IPS-18c (cell line): Measurements from ENCODE around the gene PPP6R1.
A peak's percentile ranks its signal among the peaks of the same experiment; 100 is the strongest.

Experiments
- H3K4me3 ChIP-seq: 2 replicates; pipeline ENCODE4 v1.7.0; 2013; ENCODE audit warnings: low read depth, mild to moderate bottlenecking, low read length, moderate library complexity; ENCODE audit not compliant: insufficient read depth
- H3K9me3 ChIP-seq: one replicate; pipeline ENCODE4 v1.6.1; 2013; ENCODE audit warnings: mild to moderate bottlenecking, low read length, moderate library complexity; ENCODE audit not compliant: control insufficient read depth, insufficient read depth

Gene PPP6R1

DNA sequence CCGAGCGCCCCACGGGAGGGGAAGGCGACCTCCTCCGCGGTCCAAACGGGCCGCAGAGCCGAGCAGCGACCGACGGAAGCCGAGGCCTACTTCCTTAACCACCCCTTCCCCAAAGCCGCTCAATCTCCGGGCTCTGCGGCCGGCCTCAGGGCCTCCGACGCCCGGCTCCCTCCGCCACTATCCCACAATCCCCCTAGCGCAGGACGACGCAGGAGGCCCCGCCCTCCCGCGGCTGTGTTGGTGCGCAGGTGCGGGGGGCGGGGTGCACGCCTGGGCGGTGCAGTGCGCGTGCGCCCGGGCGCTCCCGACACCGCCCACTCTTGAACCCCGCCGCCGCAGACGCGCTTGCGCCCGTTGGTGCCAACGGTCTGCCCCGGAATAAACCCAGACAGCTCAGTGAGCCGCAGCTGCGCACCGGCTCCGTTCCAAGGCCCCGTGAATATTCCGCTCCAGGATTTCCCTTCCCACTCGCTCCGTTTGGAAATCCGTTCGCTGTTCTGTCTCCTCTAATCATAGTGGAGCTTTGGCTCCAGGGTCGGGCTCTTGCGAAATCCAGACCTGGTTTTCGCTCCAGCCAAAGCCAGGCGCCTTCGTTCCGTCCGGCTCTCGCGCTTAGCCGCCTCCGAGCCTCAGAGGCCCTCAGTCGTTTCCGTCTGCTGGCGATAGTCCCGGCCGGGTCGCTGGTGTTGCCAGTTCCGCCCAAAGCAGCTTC is at the start of gene PPP6R1:
Gene PPP6R1, minus strand, starts transcription at position 190 of the 712 bp plus-strand sequence. CDS start 11,914 bp downstream, outside the sequence.
- Histone ChIP-seq H3K4me3 (peak within 1 kb of the TSS; percentile 94), H3K9me3 (no peaks in the 10 kb centered on the region)

DNA sequence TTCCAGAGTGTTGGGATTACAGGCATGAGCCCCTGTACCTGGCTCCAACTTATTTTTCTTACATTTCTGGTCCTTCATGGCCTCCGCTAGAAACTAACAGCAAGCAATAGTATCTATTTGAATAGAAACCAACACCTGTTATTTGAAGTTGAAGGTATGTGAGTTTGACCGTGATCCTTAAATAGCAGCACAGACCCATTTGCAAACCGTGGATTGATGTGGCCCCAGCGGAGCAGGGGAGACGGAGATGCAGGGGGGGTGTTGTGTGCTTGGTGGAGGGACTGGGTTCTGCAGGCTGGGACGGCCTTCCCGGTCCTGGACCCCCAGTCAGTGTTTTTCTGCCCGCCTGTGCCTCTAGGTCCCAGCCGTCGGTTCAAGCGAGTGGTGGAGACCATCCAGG is 49.5 kb upstream of the PPP6R1 start:
- Histone ChIP-seq H3K9me3 (no peaks in the 10 kb centered on the region), H3K4me3 (no peak overlapping the region)

DNA sequence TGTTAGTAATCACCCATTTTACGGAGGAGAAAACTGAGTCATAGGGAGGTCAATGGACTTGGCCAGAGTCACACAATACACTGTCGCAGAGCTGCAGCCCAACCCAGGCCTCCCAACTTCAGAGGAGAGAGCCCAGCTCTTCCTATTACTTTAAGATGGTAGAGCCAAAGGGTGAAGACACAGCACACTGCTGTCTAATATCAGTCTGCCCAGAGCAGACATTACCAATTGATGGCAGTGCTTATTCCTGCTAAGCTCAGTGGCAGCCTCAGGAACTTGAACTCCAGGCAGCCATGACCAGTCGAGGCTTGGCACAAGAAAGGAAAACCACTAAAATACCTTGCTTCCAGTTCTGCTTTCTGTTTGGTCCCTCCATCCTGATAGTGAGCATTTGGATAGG is 47.9 kb upstream of the PPP6R1 start:
- Histone ChIP-seq H3K4me3 (no peak overlapping the region), H3K9me3 (no peaks in the 10 kb centered on the region)

DNA sequence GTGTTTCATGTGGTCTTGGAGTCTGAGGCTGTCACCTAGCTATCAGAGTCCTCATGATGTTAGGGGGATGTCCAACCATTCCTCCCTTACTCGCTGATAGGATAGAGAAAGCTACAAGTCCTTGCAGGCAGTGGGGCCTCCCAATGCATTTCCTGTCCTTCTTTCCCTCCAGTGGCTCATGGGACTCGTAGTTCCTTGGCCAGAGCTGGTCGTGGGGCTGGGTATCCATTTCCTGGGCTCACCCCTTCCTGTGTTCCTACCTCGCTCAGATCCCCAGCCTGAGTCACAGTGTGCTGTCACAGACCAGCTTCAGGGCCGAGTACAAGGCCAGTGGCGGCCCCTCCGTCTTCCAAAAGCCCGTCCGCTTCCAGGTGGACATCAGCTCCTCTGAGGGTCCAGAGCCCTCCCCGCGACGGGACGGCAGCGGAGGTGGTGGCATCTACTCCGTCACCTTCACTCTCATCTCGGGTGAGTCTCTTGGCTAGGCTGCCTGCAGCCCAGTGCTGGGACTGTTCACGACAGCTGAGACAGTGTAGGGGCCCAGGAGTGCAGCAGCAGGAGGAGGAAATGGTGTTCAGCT is 47.3 kb upstream of the PPP6R1 start:
- no peak overlapping the region for H3K4me3 ChIP-seq
- no peaks in the 10 kb centered on the region for H3K9me3 ChIP-seq

DNA sequence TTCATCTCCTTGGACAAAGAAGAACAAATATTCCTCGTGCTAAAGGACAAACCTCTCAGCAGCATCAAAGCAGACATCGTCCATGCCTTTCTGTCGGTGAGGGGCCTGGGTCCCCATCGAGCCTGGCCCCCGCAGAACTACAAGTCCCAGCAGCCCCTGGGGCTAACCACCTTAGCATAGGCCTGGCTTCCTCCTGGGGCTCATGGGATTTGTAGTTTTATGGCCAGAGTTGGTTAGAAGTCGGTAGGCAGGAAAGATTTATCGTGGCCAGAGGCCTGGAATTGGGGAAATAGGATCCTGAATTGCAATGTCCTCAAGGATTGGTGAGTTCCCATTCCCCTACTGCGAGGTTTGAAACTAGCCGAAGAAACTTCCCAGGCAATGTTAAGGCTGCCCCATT is 46.7 kb upstream of the PPP6R1 start:
- Histone ChIP-seq H3K4me3 (no peak overlapping the region), H3K9me3 (no peaks in the 10 kb centered on the region)

GRCh38 chr19:55304980-55305379 is 46.2 kb upstream of the PPP6R1 start:
- Histone ChIP-seq H3K4me3 (no peak overlapping the region), H3K9me3 (no peaks in the 10 kb centered on the region)

GRCh38 chr19:55304279-55304978 is 45.6 kb upstream of the PPP6R1 start:
- no peaks in the 10 kb centered on the region for H3K9me3 ChIP-seq
- no peak overlapping the region for H3K4me3 ChIP-seq

DNA sequence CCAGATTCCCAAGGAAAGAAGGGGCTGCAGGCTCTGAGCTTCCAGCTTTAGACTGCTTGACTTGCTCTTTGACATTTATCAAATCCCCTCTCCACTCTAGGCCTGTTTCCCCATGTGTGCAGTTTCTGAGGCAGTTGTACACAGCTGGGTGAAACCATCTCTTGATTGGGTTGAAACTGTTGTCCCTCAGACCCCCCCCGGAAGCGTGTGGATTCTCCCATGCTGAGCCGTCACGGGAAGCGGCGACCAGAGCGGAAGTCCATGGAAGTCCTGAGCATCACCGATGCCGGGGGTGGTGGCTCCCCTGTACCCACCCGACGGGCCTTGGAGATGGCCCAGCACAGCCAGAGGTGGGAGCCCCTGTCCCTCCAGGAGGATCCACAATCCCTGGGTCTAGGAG is 44.7 kb upstream of the PPP6R1 start:
- Histone ChIP-seq H3K4me3 (no peak overlapping the region), H3K9me3 (no peaks in the 10 kb centered on the region)

GRCh38 chr19:55302318-55302703 is 43.5 kb upstream of the PPP6R1 start:
- no peaks in the 10 kb centered on the region for H3K9me3 ChIP-seq
- H3K4me3 ChIP-seq: no peak overlapping the region

- H3K9me3 ChIP-seq: no peaks in the 10 kb centered on the region
- no peak overlapping the region for H3K4me3 ChIP-seq
These were observed 42.9 kb upstream of the PPP6R1 start for GRCh38 chr19:55301459-55302317.

DNA sequence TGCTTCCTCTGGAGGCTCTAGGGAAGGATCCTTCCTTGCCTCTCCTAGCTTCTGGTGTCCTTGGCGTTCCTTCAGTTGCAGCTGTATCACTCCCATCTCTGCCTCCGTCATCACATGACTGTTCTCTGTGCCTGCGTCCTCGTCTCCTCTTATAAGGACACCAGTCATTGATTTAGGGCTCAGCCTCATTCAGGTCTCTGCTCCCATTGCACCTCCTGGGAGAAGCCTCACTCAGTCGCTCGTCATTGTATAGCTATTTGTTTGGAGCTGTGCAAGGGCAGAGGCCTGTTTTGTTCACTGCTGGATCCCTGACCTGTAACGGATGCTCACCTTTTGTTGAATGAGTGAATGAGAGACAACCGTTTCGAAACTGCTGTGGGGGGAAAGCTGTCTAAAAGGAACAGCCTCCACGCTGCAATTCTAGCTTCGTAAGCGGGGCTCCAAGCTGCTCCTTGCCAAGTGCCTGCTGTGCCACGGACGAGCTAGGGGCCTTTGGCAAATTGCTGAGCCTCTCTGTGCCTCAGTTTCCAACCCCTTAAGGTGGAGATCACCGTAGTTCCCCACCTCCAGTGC is 42.2 kb upstream of the PPP6R1 start:
- H3K4me3 ChIP-seq: no peak overlapping the region
- H3K9me3 ChIP-seq: no peaks in the 10 kb centered on the region

DNA sequence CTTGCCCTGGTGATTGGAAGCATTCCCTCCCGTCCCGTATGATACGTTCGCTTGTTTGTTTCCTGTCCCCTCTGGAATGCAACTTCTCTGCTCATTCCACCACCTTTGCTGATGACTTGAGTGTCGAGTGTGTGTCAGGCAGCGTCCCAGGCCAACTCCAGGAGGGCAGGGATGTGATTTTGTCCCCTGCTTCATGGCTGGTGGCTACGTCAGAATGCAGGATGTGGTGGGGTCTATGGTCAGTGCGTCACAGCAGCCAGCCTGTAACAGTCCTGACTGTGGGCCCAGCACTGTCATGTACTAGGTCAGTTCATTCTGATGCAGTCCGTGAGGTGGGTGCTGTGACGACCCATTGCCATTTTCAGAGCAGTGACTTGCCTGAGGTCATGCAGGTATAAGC is 41.2 kb upstream of the PPP6R1 start:
- Histone ChIP-seq H3K9me3 (no peaks in the 10 kb centered on the region), H3K4me3 (no peak overlapping the region)

- no peaks in the 10 kb centered on the region for H3K9me3 ChIP-seq
- H3K4me3 ChIP-seq: no peak overlapping the region
These were observed 38.5 kb upstream of the PPP6R1 start for GRCh38 chr19:55297267-55297666.

DNA sequence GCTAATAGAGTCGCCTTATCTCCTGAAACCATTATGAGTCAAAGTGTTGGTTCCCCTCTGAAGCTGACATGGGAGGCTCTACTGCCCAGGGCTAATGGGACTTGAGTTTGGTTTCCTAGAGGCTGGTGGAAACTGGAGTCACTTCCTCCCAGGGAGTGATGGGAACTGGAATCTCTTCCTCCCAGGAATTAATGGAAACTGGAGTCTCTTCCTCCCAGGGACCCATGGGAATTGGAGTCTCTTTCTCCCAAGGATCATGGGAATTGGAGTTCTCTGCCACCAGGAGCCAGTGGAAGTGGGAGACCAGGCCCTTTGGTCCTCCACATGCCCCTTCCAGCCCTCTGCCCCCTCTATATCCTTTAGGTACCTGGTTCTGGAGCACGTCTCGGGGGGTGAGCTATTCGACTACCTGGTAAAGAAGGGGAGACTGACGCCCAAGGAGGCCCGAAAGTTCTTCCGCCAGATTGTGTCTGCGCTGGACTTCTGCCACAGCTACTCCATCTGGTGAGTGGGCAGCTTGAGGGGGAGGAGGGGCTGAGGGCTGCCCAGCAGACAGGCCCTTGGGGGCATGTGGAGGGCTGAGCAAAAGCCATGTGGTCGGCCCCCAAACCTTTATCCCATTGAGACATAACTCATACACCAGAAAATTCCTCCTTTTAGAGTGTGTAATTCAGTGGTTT is 30.4 kb upstream of the PPP6R1 start:
- Histone ChIP-seq H3K9me3 (no peaks in the 10 kb centered on the region), H3K4me3 (no peak overlapping the region)

GRCh38 chr19:55287361-55288079 is 28.7 kb upstream of the PPP6R1 start:
- no peak overlapping the region for H3K4me3 ChIP-seq

GRCh38 chr19:55285229-55285890 is 26.5 kb upstream of the PPP6R1 start:
- Histone ChIP-seq H3K4me3 (peak overlapping the region; percentile 49; the same call in 1 of the 2 replicates), H3K9me3 (no peaks in the 10 kb centered on the region)

More at GRCh38 chr19:55287361-55288079, 28.7 kb upstream of the PPP6R1 start:
- H3K9me3 ChIP-seq: no peaks in the 10 kb centered on the region
